ENCODE data around the gene B4GALNT2.

- TF ChIP-seq, protein P1, sequence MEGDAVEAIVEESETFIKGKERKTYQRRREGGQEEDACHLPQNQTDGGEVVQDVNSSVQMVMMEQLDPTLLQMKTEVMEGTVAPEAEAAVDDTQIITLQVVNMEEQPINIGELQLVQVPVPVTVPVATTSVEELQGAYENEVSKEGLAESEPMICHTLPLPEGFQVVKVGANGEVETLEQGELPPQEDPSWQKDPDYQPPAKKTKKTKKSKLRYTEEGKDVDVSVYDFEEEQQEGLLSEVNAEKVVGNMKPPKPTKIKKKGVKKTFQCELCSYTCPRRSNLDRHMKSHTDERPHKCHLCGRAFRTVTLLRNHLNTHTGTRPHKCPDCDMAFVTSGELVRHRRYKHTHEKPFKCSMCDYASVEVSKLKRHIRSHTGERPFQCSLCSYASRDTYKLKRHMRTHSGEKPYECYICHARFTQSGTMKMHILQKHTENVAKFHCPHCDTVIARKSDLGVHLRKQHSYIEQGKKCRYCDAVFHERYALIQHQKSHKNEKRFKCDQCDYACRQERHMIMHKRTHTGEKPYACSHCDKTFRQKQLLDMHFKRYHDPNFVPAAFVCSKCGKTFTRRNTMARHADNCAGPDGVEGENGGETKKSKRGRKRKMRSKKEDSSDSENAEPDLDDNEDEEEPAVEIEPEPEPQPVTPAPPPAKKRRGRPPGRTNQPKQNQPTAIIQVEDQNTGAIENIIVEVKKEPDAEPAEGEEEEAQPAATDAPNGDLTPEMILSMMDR (conservative IDR thresholded peaks at IDR 0.05; ENCODE audit: low read depth, low read length), result no peak
- TF ChIP-seq EZH2phosphoT487 (IDR thresholded peaks at IDR 0.05; ENCODE audit: borderline replicate concordance, low read length), result no peak
Measured at GRCh38 chr17:49193513-49194296, 61.1 kb downstream of the B4GALNT2 start.

Data from PC-3 (cell line).